ENCODE data around the gene FNTB.

FNTB gene

GRCh38 chr14:64953310-64953654, 33.4 kb upstream of the FNTB start:
- no peak for DNase-seq (ENCODE audit: low read depth in 2 of 2)

- DNase-seq (ENCODE audit: low read depth in 2 of 2) = no peak
Measured at GRCh38 chr14:64953661-64954060, 33.0 kb upstream of the FNTB start.

- DNase-seq (ENCODE audit: low read depth in 2 of 2) = no peak
Measured at GRCh38 chr14:64954491-64955240, 32.0 kb upstream of the FNTB start.

- DNase-seq (ENCODE audit: low read depth in 2 of 2) = no peak
Measured at GRCh38 chr14:64955297-64955696, 31.4 kb upstream of the FNTB start.

GRCh38 chr14:64956697-64957406, 29.8 kb upstream of the FNTB start:
- no peak for DNase-seq (ENCODE audit: low read depth in 2 of 2)

GRCh38 chr14:64958201-64958600, 28.5 kb upstream of the FNTB start:
- no peak for DNase-seq (ENCODE audit: low read depth in 2 of 2)

- DNase-seq (ENCODE audit: low read depth in 2 of 2) = no peak
Measured at GRCh38 chr14:64958743-64959142, 28.0 kb upstream of the FNTB start.

- no peak for DNase-seq (ENCODE audit: low read depth in 2 of 2)
Measured at GRCh38 chr14:64960762-64961276, 25.9 kb upstream of the FNTB start.

- DNase-seq (ENCODE audit: low read depth in 2 of 2) = no peak
Measured at GRCh38 chr14:64963611-64964010, 23.1 kb upstream of the FNTB start.

GRCh38 chr14:64965356-64966000, 21.2 kb upstream of the FNTB start:
- no peak for DNase-seq (ENCODE audit: low read depth in 2 of 2)

GRCh38 chr14:64966976-64967375, 19.7 kb upstream of the FNTB start:
- DNase-seq (ENCODE audit: low read depth in 2 of 2) = no peak

GRCh38 chr14:64968167-64968566, 18.5 kb upstream of the FNTB start:
- no peak for DNase-seq (ENCODE audit: low read depth in 2 of 2)

GRCh38 chr14:64968651-64969050, 18.0 kb upstream of the FNTB start:
- DNase-seq (ENCODE audit: low read depth in 2 of 2) = no peak

GRCh38 chr14:64970041-64970440, 16.7 kb upstream of the FNTB start:
- DNase-seq (ENCODE audit: low read depth in 2 of 2) = no peak

GRCh38 chr14:64970776-64971477, 15.8 kb upstream of the FNTB start:
- no peak for DNase-seq (ENCODE audit: low read depth in 2 of 2)

- no peak for DNase-seq (ENCODE audit: low read depth in 2 of 2)
Measured at GRCh38 chr14:64971491-64971942, 15.2 kb upstream of the FNTB start.

GRCh38 chr14:64971943-64972791, 14.5 kb upstream of the FNTB start, which contains the start of gene RAB15:
Gene RAB15 (minus strand): TSS chr14:64972336. CDS start chr14:64972076, 260 bp downstream.
- no peak for DNase-seq (ENCODE audit: low read depth in 2 of 2)

- DNase-seq (ENCODE audit: low read depth in 2 of 2) = no peak
Measured at GRCh38 chr14:64973026-64973442, 13.7 kb upstream of the FNTB start.

GRCh38 chr14:64973826-64974225, 12.9 kb upstream of the FNTB start:
- no peak for DNase-seq (ENCODE audit: low read depth in 2 of 2)

- no peak for DNase-seq (ENCODE audit: low read depth in 2 of 2)
Measured at GRCh38 chr14:64974563-64974962, 12.1 kb upstream of the FNTB start.

Measured in activated CD8-positive, alpha-beta memory T cell treated with anti-CD3 and anti-CD28 coated beads for 4 hours (primary cell).